Inflammatory macrophage (primary cell): ENCODE measurements around the gene TPBGL.

Experiments used
- DNase-seq, 2 donors: peaks; one replicate each; pipeline ENCODE4 v3.0.0-alpha.2; 2020 to 2022
- total RNA-seq, 18 experiments: gene quantifications; one replicate each; lab custom pipeline; 2026; ENCODE audit warnings: mixed read lengths in 6 of 18, inconsistent platforms in 2 of 18; lab: John Stamatoyannopoulos, UW

Gene TPBGL
- 0 to 0.33 (median 0.05) reads per million in 18 experiments for total RNA-seq

- DNase-seq = no peak
These were observed at the start of gene TPBGL for GRCh38 chr11:75240311-75241035. TSS of gene TPBGL (plus strand) at chr11:75240774. CDS start at chr11:75241050, 276 bp downstream.

- DNase-seq = no peak
These were observed 49.2 kb upstream of the TPBGL start for GRCh38 chr11:75191330-75191717.

- no peak for DNase-seq
These were observed 47.3 kb upstream of the TPBGL start for GRCh38 chr11:75193271-75193670.

GRCh38 chr11:75193711-75194110 lies 46.9 kb upstream of the TPBGL start:
- no peak for DNase-seq

GRCh38 chr11:75194147-75194546 lies 46.4 kb upstream of the TPBGL start:
- no peak for DNase-seq

- DNase-seq = peak; percentile 86 to 92
These were observed 45.2 kb upstream of the TPBGL start for GRCh38 chr11:75195167-75195962.

- no peak for DNase-seq
These were observed 44.1 kb upstream of the TPBGL start for GRCh38 chr11:75196426-75196825.

- DNase-seq = no peak
These were observed 42.9 kb upstream of the TPBGL start for GRCh38 chr11:75197512-75198277.

- DNase-seq = no peak
These were observed 42.1 kb upstream of the TPBGL start for GRCh38 chr11:75198278-75198973.

- DNase-seq = no peak
These were observed 41.1 kb upstream of the TPBGL start for GRCh38 chr11:75199412-75199955.

- DNase-seq = no peak
These were observed 40.5 kb upstream of the TPBGL start for GRCh38 chr11:75200051-75200450.

GRCh38 chr11:75200531-75200930 lies 40.0 kb upstream of the TPBGL start:
- no peak for DNase-seq

GRCh38 chr11:75201771-75202170 lies 38.8 kb upstream of the TPBGL start:
- DNase-seq = no peak

GRCh38 chr11:75202195-75202594 lies 38.4 kb upstream of the TPBGL start:
- no peak for DNase-seq

- DNase-seq = no peak
These were observed 37.4 kb upstream of the TPBGL start for GRCh38 chr11:75203138-75203537.

GRCh38 chr11:75203641-75204011 lies 36.9 kb upstream of the TPBGL start:
- no peak for DNase-seq

- no peak for DNase-seq
These were observed 36.4 kb upstream of the TPBGL start for GRCh38 chr11:75204012-75204674.

- peak; percentile 89 to 90 for DNase-seq
These were observed 35.6 kb upstream of the TPBGL start for GRCh38 chr11:75204685-75205563.

- DNase-seq = no peak
These were observed 35.0 kb upstream of the TPBGL start for GRCh38 chr11:75205564-75206020.

- DNase-seq = peak in 1 of 2 donors; percentile 14
These were observed 32.1 kb upstream of the TPBGL start for GRCh38 chr11:75208446-75208845.

- DNase-seq = no peak
These were observed 28.2 kb upstream of the TPBGL start for GRCh38 chr11:75212411-75212810.
